Neural cell (in vitro differentiated cells): ENCODE measurements around the gene MKX. TPM values are rescaled to one million over a fixed set of nuclear protein-coding genes. Genes with fewer than 3 reads are reported as not detected.

Experiments used
- H2AFZ ChIP-seq: fragments of 200-600, 300-800 bp; sonication (generic), shearing (Covaris generic); 2 replicates; pipeline ENCODE4 v1.6.0; 2014; ENCODE audit warnings: low read depth, mild to moderate bottlenecking, antibody characterized with exemption, low read length, moderate library complexity
- H3F3A ChIP-seq: fragments of 200-600 bp; shearing (Covaris generic); 2 replicates; pipeline ENCODE4 v1.6.1; 2016; ENCODE audit warnings: mild to moderate bottlenecking, moderate library complexity, mixed read lengths, antibody characterized with exemption, low read length; ENCODE audit not compliant: insufficient read depth, poor library complexity, severe bottlenecking
- H3K27ac ChIP-seq: fragments of 200-600, 300-800 bp; sonication (generic), shearing (Covaris generic); 2 replicates; pipeline ENCODE4 v1.5.1; 2014; ENCODE audit warnings: mild to moderate bottlenecking, low read length, moderate library complexity
- H3K27me3 ChIP-seq: fragments of 300-800, 200-600 bp; sonication (generic), shearing (Covaris generic); 2 replicates; pipeline ENCODE4 v1.6.0; 2014; ENCODE audit warnings: mild to moderate bottlenecking, low read depth, low read length, moderate library complexity; ENCODE audit not compliant: insufficient read depth
- H3K36me3 ChIP-seq: fragments of 300-800, 200-600 bp; sonication (generic), shearing (Covaris generic); 2 replicates; pipeline ENCODE4 v1.5.1; 2014; ENCODE audit warnings: mild to moderate bottlenecking, antibody characterized with exemption, low read length, moderate library complexity; ENCODE audit not compliant: insufficient read depth
- H3K4me2 ChIP-seq: fragments of 300-800, 200-600 bp; sonication (generic), shearing (Covaris generic); 2 replicates; pipeline ENCODE4 v1.6.0; 2014; ENCODE audit warnings: mild to moderate bottlenecking, low read length
- H3K4me3 ChIP-seq: fragments of 300-800, 200-600 bp; sonication (generic), shearing (Covaris generic); 2 replicates; pipeline ENCODE4 v1.5.1; 2014; ENCODE audit warnings: mild to moderate bottlenecking, low read length, moderate library complexity
- H3K79me2 ChIP-seq: fragments of 200-600 bp; shearing (Covaris generic); replicated peaks from 2 replicates; pipeline ENCODE4 v1.6.0; 2014; ENCODE audit warnings: mild to moderate bottlenecking, low read length, moderate library complexity; ENCODE audit not compliant: insufficient read depth
- H3K9ac ChIP-seq: fragments of 300-800, 200-600 bp; sonication (generic), shearing (Covaris generic); 2 replicates; pipeline ENCODE4 v1.6.1; 2016; ENCODE audit warnings: mild to moderate bottlenecking, low read length, mixed read lengths
- H3K9me2 ChIP-seq: fragments of 200-600 bp; shearing (Covaris generic); 2 replicates; pipeline ENCODE4 v1.6.1; 2016; ENCODE audit warnings: mild to moderate bottlenecking, low read length, mixed read lengths; ENCODE audit not compliant: insufficient read depth
- H3K9me3 ChIP-seq: fragments of 200-600, 300-800 bp; sonication (generic), shearing (Covaris generic); 2 replicates; pipeline ENCODE4 v1.6.1; 2016; ENCODE audit warnings: mild to moderate bottlenecking, mixed run types, low read length, moderate library complexity, mixed read lengths
- H4K20me1 ChIP-seq: fragments of 200-600 bp; shearing (Covaris generic); 2 replicates; pipeline ENCODE4 v1.6.1; 2016; ENCODE audit warnings: mild to moderate bottlenecking, mixed run types; ENCODE audit not compliant: insufficient read depth
- EP300 ChIP-seq: fragments of 450-650 bp; conservative IDR thresholded peaks from 2 replicates; pipeline ENCODE4 v1.6.1; 2014; ENCODE audit warnings: antibody characterized with exemption, mild to moderate bottlenecking, moderate library complexity; ENCODE audit not compliant: poor library complexity, severe bottlenecking
- EZH2 ChIP-seq: fragments of 200-600, 300-800 bp; shearing (Covaris generic), sonication (generic); IDR thresholded peaks from 2 replicates; pipeline ENCODE4 v1.6.1; 2014; ENCODE audit warnings: antibody characterized with exemption, low read length, borderline replicate concordance, mild to moderate bottlenecking; ENCODE audit not compliant: insufficient read depth, poor library complexity, severe bottlenecking
- MXI1 ChIP-seq: fragments of 450-650 bp; conservative IDR thresholded peaks from 2 replicates; pipeline ENCODE4 v1.6.1; 2014; ENCODE audit warnings: antibody characterized with exemption, mild to moderate bottlenecking; ENCODE audit not compliant: poor library complexity, severe bottlenecking
- POLR2AphosphoS5 ChIP-seq: IDR thresholded peaks from 2 replicates; pipeline ENCODE4 v1.6.1; 2012
- RAD21 ChIP-seq: fragments of 450-650 bp; conservative IDR thresholded peaks from 2 replicates; pipeline ENCODE4 v1.6.1; 2014; ENCODE audit warnings: antibody characterized with exemption, mild to moderate bottlenecking, moderate library complexity
- SMC3 ChIP-seq: fragments of 450-650 bp; conservative IDR thresholded peaks from 2 replicates; pipeline ENCODE4 v1.6.1; 2014; ENCODE audit warnings: antibody characterized with exemption, mild to moderate bottlenecking, moderate library complexity; ENCODE audit not compliant: poor library complexity
- TAF1 ChIP-seq: IDR thresholded peaks from 2 replicates; pipeline ENCODE4 v1.6.1; 2012; ENCODE audit warnings: low read depth
- polyA plus RNA-seq: library from polyadenylated mRNA; depleted of rRNA; stranded (reverse); fragments of >200 nt; gene quantifications from 2 replicates; pipeline ENCODE4 v1.2.3, GENCODE V29; 2014
- TF ChIP-seq, protein P1 (sequence below): IDR thresholded peaks from 2 replicates; pipeline ENCODE4 v1.6.1; 2012; ENCODE audit warnings: borderline replicate concordance
- TF ChIP-seq, protein P2 (sequence below): fragments of 450-650 bp; IDR thresholded peaks from 2 replicates; pipeline ENCODE4 v1.5.1; 2014; ENCODE audit warnings: antibody characterized with exemption, mild to moderate bottlenecking, moderate library complexity; ENCODE audit not compliant: poor library complexity, severe bottlenecking

Gene MKX
- polyA plus RNA-seq, 1 donor from 2014 or later = not detected

DNA sequence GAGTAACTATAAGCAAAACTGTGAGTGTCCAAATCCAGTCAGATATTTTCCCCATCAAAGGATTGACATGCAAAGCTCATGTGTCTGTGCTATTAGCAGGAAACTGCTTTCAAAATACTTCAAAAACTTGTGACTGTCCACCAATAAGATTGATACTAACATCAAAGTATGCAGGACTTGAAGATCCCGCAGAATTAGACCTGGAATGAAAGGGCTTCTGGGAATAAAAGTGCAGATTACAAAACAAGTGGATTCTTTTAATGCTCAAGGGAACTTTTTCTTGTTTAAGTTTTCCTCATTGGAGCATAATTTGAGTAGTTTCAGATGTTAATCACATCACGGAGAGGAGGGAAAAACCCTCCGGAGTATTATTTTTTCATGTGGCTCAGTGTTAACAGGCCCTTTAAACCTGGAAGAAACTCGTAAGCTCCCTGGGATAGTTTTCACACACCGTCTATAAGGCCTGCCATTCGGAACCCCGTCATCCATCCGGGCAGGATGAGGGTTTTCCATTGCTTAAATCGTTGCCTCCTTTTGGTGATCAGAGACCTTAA is 33.9 kb upstream of the MKX start:
- Histone ChIP-seq H3K79me2 (no peaks in the 10 kb centered on the region), H3K9me2 (no peaks in the 10 kb centered on the region), H4K20me1 (no peaks in the 10 kb centered on the region), H3K36me3 (no peaks in the 10 kb centered on the region), H3K4me3 (no peak overlapping the region), H3F3A (no peaks in the 10 kb centered on the region), H3K4me2 (no peak overlapping the region), H3K27ac (no peak overlapping the region), H3K27me3 (no peaks in the 10 kb centered on the region), H2AFZ (no peak overlapping the region), H3K9me3 (no peaks in the 10 kb centered on the region), H3K9ac (no peak overlapping the region)
- TF ChIP-seq RAD21 (no peak), TAF1 (no peak), EZH2 (no peak), EP300 (no peak), SMC3 (no peak), POLR2AphosphoS5 (no peak), MXI1 (no peak)
- TF ChIP-seq, protein P1, sequence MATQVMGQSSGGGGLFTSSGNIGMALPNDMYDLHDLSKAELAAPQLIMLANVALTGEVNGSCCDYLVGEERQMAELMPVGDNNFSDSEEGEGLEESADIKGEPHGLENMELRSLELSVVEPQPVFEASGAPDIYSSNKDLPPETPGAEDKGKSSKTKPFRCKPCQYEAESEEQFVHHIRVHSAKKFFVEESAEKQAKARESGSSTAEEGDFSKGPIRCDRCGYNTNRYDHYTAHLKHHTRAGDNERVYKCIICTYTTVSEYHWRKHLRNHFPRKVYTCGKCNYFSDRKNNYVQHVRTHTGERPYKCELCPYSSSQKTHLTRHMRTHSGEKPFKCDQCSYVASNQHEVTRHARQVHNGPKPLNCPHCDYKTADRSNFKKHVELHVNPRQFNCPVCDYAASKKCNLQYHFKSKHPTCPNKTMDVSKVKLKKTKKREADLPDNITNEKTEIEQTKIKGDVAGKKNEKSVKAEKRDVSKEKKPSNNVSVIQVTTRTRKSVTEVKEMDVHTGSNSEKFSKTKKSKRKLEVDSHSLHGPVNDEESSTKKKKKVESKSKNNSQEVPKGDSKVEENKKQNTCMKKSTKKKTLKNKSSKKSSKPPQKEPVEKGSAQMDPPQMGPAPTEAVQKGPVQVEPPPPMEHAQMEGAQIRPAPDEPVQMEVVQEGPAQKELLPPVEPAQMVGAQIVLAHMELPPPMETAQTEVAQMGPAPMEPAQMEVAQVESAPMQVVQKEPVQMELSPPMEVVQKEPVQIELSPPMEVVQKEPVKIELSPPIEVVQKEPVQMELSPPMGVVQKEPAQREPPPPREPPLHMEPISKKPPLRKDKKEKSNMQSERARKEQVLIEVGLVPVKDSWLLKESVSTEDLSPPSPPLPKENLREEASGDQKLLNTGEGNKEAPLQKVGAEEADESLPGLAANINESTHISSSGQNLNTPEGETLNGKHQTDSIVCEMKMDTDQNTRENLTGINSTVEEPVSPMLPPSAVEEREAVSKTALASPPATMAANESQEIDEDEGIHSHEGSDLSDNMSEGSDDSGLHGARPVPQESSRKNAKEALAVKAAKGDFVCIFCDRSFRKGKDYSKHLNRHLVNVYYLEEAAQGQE = no peak
- TF ChIP-seq, protein P2, sequence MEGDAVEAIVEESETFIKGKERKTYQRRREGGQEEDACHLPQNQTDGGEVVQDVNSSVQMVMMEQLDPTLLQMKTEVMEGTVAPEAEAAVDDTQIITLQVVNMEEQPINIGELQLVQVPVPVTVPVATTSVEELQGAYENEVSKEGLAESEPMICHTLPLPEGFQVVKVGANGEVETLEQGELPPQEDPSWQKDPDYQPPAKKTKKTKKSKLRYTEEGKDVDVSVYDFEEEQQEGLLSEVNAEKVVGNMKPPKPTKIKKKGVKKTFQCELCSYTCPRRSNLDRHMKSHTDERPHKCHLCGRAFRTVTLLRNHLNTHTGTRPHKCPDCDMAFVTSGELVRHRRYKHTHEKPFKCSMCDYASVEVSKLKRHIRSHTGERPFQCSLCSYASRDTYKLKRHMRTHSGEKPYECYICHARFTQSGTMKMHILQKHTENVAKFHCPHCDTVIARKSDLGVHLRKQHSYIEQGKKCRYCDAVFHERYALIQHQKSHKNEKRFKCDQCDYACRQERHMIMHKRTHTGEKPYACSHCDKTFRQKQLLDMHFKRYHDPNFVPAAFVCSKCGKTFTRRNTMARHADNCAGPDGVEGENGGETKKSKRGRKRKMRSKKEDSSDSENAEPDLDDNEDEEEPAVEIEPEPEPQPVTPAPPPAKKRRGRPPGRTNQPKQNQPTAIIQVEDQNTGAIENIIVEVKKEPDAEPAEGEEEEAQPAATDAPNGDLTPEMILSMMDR = no peak

DNA sequence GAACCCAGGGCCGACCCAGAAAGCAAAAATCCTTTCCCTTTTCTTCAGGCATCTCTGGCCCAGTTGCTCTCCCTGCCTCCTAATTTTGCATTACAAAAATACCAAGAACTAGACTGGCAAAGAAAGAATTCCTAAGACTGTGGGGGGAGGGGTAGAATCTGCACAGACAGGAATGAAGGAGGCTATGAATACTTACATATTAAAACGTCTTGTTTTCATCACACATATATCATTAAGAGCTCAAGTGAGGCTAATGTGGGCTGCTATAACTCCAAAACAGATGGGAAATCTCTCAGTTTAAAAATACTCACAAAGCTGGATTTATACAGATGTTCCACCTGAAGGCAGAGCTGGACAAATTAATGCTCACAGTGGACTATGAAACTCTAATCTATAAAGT is 29.2 kb upstream of the MKX start:
- H3F3A ChIP-seq = no peaks in the 10 kb centered on the region
- H3K27ac ChIP-seq = no peak overlapping the region
- H3K9me2 ChIP-seq = no peaks in the 10 kb centered on the region
- no peaks in the 10 kb centered on the region for H3K79me2 ChIP-seq
- TF ChIP-seq MXI1 (no peak), POLR2AphosphoS5 (no peak), TAF1 (no peak), SMC3 (no peak), EP300 (no peak), EZH2 (no peak), RAD21 (no peak)
- TF ChIP-seq, protein P1 = no peak
- TF ChIP-seq, protein P2 = no peak
- H2AFZ ChIP-seq = no peak overlapping the region
- H3K27me3 ChIP-seq = no peaks in the 10 kb centered on the region
- no peaks in the 10 kb centered on the region for H3K9me3 ChIP-seq
- no peak overlapping the region for H3K4me2 ChIP-seq
- no peaks in the 10 kb centered on the region for H4K20me1 ChIP-seq
- H3K9ac ChIP-seq = no peak overlapping the region
- no peaks in the 10 kb centered on the region for H3K36me3 ChIP-seq
- H3K4me3 ChIP-seq = no peak overlapping the region
